ENCODE results near the gene NPW.
"Not testable (repeated sequence)": the region's sequence is repeated elsewhere in the genome, so short reads cannot be mapped to it uniquely, and the experiment has no call there.

The NPW gene

DNA sequence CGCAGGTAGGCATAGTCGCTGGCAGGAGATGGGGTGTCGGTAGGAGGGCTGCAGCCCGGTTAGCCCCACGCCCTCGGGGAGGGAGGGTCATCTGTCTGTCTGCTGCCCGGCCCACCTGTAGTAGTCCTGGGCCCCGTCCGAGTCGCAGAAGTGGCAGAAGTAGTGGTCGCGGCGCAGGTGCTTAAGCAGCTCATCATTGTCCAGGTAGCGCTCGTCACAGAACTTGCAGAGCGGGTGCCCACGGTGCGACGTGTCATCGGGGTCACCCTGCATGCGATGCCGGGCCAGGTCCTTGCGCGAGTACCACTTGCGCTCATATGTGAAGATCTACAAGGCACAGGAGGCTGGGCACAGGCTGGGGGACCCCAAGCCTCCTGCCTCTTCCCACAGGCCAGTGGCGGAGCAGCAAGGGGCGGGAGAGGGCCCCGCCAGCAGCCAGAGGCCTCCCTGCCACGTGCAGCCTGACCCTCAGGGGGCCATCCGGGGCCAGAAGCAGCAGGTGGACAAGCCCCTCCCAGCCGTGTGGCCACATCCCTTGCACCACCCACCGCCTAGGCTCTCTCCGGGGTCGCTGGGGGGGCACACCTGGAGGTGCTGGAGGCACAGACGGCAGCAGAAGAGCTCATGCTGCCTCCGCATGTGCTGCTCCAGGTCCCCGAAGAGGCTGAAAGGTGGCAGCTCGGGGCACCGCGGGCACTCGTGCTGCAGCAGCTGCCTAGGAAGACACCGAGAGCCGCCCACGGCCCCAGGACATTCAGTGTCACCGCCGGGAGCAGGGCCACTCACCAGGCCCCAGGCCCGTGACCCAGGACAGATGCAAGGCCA lies 17.0 kb upstream of the NPW start:
- DNase-seq, result no peak

DNA sequence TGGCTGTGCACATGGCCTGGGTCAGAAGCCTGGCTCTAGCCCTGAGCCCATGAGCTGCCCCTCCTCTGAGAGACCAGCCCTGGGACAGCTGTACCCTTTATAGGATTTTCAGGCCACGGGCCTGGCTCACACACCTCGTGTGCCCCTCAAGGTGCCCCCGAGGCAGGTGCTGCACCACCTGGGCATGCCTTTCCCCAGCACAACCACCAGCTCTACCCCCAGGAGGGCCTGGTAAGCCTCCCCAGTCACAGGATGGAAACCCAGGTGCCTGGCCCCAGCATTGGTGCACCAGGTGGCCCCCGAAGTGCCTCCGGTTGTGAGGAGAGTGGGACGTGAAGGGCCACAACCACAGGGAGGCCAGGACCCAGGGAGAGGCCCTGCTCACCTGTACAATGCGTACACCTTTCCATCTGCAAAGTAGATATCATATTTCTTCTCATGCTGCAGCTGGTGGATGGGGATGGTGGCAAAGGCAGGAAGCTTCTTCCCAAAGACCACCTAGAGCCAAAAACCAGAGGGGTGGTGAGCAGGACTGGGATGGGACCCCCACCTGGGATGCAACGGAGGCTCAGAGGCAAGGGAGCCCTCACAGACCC lies 16.3 kb upstream of the NPW start:
- no peak for DNase-seq

DNA sequence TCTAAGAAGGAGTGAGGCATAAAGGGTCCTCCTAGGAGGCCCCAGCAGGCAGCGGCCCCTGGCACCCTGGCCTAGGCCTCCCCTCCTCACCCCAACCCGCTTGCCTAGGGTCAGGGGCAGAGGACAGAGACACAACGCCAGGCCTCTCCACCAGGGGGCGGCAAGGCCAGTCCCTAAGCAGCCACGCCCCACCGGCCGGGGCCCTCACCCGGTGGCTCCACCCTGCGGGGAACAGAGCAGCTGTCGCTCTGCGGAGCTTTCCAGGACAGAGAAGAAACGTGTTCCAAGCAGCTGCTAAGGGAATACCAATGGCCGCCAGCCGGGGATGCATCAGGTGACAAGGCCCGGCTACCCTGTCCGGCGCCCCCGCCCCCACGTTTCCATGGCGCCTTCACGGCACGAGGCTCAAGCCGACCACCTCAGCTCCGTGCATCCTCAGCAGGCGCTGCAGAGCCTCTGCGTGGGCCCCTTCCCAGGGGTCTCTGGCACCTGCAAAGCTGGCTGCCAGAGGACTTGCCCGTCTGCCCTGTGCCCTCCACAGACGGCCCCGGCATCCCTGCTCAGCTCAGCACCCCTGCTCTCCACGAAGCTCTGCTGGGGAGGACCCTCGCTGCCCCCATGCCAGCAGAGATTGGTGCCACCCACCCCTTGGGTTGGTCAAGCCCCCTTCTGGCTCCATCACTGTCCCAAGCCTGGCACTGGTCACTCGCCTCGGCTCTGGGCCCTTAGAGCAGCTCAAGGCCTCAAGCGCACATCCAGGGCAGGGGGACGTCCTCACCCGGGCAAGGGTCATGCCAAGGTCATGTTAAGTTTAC lies 15.6 kb upstream of the NPW start:
- DNase-seq, result peak; percentile 34

DNA sequence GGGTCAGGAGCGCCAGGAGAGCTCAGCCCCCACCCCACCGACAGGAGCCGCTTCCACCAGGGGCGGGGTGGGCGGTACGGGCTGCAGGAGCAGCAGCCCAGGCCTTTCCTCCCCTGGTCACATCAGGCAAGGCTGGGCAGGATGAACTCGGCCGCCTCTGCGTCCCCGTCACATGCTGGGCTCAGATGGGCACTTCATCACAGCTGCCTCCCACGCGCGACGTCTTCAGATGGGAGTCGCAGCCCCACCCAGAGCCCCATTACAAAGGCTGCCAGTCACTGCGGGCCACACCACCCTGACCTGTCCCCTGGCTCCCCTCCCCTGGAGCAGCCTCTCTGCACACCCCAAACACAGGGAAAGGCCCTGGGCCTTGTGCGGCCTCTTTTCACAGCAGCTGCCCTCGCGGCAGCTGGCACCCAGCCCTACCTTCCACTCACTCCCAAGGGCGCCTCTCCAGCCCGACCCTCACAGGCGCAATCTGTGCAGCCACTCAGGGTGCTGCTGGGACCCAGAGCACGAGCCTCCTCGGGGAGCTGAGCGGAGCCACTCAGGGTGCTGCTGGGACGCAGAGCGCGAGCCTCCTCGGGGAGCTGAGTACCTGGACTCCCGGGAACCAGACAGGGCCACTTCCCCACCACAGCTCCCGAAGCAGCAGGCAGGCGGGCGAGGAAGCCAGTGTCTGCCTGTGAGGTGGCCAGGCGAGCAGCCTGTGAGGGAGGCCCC lies 14.6 kb upstream of the NPW start:
- DNase-seq, result no peak

DNA sequence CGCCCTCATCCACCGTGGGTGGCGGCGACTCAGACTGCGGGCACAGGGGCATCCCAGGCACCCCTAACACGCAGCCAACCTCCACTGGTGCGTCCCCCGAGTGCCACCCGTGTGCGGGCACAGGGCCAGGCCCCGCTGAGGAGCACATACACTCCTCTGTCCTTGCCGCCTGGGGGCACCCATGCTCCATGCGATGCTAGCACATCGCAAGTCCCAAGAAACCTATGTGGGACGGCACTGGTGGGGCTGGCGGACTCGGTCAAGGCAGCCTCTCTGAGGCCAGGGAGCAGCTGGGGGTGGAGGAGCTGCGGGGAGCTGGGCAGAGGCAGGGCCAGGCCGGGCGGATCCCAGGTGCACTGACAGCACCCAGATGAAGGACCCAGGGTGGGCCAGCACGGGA lies 13.9 kb upstream of the NPW start:
- DNase-seq, result no peak

DNA sequence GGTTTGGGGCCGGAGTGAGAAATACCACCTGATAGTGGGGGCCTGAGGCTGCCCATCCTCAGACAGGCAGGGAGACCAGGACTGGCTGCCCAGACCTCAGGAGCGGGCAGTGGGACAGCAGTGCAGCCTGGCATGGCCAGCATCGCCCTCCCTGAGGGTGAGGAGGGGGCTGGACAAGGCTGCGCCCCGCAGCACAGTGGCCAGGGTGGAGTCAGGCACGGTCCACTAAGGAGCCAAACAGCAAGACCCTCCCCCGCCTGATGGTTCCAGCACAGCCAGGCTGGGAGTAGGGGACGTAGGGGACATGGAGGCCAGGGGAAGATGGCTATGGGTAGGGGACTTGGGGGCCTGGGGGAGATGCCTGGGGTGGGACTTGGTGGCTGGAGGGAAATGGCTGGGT lies 13.3 kb upstream of the NPW start:
- no peak for DNase-seq

DNA sequence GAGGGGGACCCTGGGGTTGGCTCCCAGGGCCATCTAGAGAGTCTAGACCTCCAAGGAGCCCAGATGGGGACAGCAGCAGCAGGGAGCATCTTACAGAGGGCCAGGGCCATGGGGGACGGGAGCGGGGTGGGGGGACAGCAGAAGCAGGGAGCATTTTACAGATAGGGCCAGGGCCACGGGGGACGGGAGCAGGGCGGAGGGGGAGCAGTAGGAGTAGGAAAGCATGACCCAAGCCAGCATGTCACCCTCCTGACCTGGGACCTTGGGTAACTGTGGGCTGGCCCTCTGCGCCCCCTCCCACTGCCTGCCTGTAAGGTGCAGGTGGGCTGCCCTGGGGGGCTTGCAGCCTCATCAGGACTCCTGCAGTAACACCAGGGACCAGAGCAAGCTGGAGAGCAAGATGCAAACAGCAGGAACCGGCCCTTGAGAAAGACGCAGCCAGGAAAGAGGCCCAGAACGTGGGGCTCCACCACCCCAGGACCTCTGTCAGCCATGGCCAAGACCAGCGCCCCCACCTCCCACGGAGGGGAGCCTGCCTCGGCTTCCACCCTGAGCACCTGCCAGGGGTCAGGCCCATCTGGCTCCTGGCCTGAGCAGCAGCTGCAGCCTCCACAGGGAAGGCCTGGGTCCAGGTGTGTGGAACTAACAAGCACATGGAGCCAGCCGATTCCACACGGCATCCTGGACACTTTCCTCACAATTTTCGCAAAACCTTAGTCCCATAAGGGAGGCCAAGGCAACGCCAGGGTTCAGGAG lies 12.3 kb upstream of the NPW start:
- DNase-seq, result no peak

DNA sequence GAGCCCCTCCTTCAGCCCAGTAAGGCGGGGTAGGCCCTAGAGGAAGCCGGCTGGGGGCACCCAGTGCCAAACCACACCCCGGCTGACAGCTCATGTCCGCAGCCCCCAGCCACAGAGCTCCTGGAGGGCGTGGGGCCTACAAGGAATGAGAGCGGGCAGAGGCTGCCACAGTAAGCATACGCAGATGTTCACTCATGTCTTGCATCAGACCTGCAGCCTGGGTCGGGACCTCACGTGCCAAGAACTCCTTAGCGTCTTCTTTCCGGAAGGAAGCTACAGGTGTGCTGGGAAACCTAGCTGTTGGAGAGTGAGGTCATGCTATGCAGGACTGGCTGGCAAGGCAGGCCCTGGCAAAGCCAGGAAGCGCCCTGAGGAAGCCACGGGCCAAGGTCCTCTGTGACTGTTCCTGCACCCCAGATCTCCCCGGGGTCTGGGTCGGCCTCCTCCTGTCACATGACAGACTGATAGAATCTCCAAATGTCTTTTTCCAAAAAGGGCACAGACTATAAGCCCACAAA lies 11.5 kb upstream of the NPW start:
- no peak for DNase-seq

DNA sequence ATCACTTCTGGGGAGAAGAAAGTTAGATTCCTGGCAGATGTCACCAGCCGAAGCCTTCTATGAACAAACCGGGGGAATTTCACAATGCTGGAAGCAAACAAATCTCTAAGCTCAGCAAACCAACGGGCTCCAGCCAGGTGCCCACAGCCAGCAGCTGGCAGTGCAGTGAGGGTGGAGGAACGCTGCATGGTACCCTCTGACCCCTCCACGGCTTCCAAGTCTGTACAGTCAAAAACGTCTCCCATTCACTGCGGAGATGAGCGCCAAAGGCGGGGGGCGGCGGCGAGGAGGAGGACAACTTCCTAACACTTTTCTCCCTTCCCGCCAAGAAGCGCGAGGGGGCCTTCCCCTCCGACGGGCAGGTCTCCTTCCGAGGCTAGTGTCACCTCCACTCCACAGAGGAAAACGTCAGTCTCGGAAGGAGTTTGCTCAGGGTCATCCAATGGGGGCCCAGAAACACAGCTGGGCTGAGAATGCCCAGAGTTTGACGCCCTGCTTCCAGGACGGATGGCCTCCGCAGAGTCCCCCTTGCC lies 10.9 kb upstream of the NPW start:
- DNase-seq, result no peak

DNA sequence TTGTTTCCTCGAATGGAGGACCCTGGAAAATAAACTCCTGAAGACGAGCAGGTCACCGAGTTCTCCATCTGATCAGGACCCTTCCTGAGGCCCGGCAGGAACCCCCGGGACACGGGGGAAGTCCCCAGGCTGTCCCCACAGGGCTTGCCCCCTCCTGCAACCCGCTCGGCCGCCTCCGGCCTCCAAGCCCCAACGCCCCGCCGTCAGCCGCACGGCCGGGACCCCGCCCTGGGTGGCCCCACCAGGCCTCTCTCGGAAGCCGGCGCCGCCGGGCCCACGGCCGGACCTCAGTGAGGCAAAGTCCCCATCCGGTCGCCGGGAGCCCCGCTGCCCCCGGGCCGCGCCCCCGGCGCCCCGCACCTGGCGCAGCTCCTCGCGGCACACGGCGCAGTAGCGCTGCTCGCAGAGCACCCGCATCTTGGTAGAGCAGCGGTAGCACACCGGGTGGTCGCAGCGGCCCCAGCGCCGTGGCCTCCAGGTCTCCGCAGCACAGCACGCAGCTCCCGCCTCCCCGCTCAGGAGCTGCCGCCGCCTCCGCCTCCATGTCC lies 10.3 kb upstream of the NPW start:
- no peak for DNase-seq

DNA sequence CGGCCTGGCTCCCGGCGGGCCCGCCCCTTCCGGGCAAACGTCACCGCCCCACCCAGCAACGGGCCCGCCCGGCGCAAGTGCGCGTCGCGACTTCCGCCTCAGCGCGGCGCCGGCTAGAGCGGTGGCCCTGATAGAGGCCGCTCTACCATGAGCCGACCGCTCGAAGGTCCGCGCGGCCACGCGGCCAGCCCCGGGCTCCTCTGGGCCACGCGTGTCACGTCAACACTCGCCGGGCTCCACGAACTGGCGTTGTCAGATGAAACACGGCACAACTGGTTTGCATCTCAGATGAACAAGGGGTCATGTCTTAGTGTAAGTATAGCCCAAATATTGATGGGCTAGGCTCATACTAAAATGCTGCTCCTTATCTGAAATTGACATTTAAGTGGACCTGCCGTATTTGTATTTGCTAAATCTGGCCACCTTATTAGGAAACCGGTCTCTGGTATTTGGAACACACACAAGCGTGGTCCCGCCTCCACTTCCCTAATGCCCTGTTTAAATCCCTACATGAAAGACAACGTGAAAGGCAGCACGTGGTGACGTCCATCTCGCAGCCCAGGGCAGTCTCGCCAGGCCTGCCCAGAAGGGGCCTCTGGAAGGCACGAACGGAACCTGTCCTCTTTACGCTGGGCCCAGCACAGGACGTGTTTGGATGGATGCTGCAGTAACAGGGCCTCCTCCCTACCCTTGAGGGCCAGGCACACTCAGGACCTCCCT lies 9.6 kb upstream of the NPW start, which contains the start of gene ZNF598:
TSS of gene ZNF598 (minus strand) at position 31 of the 720 bp plus-strand sequence.
- DNase-seq, result peak; percentile 50

DNA sequence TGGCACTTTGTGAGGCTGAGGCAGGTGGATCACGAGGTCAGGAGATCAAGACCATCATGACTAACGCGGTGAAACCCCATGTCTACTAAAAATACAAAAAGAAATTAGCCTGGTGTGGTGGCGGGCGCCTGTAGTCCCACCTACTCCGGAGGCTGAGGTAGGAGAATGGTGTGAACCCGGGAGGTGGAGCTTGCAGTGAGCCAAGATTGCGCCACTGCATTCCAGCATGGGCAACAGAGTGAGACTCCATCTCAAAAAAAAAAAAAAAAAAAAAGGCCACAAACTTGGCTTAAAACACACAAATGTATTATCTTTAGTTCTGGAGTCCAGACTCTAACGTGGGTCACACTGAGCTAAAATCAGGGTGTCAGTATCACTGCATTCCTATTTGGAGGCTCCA lies 7.9 kb upstream of the NPW start:
- DNase-seq, result not testable (repeated sequence)

DNA sequence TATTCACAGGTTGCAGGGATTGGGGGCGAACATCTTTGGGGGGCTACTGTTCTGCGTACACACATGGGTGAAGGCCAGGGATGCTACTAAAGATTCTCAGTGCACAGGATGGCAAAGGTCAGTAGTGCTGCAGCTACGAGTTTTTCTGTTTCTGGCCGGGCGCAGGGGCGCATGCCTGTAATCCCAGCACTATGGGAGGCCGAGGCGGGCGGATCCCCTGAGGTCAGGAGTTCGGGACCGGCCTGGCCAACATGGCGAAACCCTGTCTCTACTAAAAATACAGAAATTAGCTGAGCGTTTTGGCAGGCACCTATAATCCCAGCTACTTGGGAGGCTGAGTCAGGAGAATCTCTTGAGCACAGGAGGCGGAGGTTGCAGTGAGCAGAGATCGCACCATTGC lies 6.1 kb upstream of the NPW start:
- no peak for DNase-seq

DNA sequence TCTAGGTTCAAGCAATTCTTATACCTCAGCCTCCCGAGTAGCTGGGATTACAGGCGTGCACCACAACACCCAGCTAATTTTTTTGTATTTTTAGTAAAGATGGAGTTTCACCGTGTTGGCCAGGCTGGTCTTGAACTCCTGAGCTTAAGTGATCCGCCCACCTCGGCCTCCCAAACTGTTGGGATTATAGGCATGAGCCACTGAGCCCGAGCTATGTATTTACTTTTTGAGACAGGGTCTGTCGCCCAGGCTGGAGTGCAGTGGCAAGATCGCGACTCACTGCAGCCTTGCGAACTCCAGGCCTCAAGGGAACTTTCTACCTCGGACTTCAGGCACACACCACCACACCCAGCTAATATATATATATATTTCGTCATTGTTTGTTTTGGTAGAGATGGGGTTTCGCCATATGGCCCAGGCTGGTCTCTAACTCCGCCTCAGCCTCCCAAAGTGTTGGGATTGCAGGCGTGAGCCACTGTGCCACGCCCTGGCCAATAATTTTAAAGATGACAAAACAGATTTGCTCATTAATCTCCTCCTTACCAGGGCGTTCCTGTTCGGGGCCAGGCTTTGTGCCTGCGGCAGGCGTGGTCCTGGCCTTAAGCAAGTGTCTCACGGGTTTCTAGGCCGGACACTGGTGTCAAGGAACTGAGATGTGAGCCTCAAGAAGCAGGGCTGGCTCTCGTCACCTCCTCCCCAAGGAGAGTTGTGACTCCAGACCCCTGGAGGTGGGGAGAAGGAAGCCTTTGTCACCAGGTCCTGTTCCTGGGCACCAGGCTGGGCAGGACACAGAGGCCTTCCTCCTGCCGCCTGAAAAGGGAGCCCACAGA lies 4.3 kb upstream of the NPW start:
- no peak for DNase-seq

DNA sequence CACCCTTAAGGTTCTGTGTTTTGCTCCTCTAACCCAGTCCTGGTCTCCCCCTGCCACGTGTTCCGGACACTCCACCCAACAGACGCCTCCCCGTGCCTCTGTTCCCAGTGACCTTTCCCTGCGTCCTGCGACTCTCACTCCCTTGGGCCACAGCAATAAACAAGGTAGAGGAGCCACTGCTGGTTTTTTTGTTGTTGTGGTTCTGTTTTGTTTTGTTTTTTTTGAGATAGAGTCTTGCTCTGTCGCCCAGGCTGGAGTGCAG lies 3.7 kb upstream of the NPW start:
- no peak for DNase-seq

DNA sequence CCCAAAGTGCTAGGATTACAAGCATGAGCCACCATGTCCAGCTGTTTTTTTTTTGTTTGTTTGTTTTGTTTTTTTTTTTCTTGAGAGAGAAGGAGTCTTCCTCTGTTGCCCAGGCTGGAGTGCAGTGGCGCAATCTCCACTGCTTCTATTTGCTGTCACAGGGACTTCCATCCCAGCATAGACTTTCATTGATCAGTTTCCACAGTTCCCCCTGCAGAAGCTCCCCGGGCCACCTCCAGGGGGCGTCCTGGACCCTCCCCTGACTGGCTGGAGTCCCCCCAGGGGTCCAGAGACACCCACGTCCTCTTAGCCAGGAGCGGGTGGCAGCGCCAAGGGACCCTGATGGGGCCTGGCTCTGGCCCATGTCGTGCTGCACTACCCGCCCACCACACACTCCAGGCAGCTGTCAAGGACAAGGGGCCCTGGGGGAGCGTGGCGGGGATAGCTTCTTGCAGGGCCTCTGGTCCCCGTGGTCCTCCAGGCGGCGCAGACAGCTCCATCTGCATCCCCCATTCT lies 3.1 kb upstream of the NPW start:
- DNase-seq, result no peak

DNA sequence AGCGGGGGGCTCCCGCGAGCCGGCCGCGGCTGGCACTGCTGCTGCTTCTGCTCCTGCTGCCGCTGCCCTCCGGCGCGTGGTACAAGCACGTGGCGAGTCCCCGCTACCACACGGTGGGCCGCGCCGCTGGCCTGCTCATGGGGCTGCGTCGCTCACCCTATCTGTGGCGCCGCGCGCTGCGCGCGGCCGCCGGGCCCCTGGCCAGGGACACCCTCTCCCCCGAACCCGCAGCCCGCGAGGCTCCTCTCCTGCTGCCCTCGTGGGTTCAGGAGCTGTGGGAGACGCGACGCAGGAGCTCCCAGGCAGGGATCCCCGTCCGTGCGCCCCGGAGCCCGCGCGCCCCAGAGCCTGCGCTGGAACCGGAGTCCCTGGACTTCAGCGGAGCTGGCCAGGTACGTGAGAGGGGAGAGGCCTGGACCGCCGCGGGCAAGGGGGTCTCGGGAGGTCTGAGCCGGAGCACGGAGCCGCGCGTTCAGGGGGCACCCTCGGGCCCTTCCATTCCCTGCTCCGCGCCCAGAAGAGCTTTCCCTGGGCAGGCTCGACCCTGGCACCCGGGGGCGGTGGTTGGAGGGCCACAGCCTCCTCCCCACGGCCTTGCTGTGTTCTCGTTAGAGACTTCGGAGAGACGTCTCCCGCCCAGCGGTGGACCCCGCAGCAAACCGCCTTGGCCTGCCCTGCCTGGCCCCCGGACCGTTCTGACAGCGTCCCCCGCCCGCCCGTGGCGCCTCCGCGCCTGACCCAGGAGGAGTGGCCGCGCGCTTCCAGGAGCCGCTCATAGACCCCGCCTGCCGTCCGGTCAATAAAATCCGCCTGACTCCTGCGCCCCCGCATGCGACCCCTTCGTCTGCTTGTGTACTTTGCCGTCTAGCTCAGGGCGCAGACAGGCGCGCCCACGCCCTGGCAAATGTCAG lies 591 bp downstream of the NPW start:
- no peak for DNase-seq

DNA sequence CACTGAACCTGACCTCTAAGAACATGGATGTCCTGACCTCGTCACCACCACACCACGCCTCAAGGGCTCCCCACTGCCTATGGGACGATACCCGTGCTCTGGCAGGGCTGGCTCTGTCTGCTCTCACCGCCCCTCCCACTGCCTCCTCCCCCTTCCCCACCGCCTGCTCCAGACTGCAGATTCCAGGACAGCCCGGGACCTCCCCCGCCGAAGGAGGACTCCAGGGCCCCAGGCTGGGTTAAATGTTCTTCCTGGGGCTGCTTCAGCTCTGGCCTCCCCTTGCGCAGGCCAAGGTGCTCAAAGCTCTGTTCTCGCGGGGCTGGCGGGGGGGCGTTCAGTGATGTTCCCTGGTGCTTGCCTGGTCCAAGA lies 3.1 kb downstream of the NPW start:
- no peak for DNase-seq

Data from amniotic stem cell (primary cell).